Tibial nerve (tissue), 4 donors: ENCODE data around the gene PHACTR1. TPM values are rescaled to one million over a fixed set of nuclear protein-coding genes. Genes with fewer than 3 reads are reported as not detected.

ENCODE experiments used
- DNase-seq, 2 donors: peaks; one replicate each; pipeline ENCODE4 v3.0.0-alpha.2; 2019; ENCODE audit warnings: low spot score in 2 of 2
- H3K27ac ChIP-seq, 4 donors: fragments of 200-600 bp; sonication (generic) in 3 of 4; one replicate each; pipeline ENCODE4 v1.5.1; 2017 to 2019; ENCODE audit warnings: mild to moderate bottlenecking in 1 of 4
- H3K27me3 ChIP-seq, 2 donors: fragments of 200-600 bp; sonication (generic) in 1 of 2; one replicate each; pipeline versions ENCODE4 v1.5.1 to v1.6.0; 2017 to 2019
- H3K36me3 ChIP-seq, 3 donors: fragments of 200-600 bp; sonication (generic); one replicate each; pipeline ENCODE4 v1.5.1; 2018 to 2019
- H3K4me1 ChIP-seq, 4 donors: fragments of 200-600 bp; sonication (generic) in 3 of 4; one replicate each; pipeline ENCODE4 v1.5.1; 2017 to 2019
- H3K4me3 ChIP-seq, 4 donors: fragments of 200-600 bp; sonication (generic) in 3 of 4; one replicate each; pipeline ENCODE4 v1.5.1; 2017 to 2019; ENCODE audit warnings: mild to moderate bottlenecking in 1 of 4, moderate library complexity in 1 of 4
- H3K9me3 ChIP-seq, 4 donors: fragments of 200-600 bp; sonication (generic) in 3 of 4; one replicate each; pipeline ENCODE4 v1.5.1; 2017 to 2019
- CTCF ChIP-seq, 5 experiments: fragments of 200-600 bp in 3 of 5; fragments of 450-650 bp in 2 of 5; sonication (generic) in 3 of 5; IDR thresholded peaks; one replicate each; pipeline ENCODE4 v1.5.1; 2016 to 2019; ENCODE audit warnings: antibody characterized with exemption in 5 of 5, mild to moderate bottlenecking in 3 of 5, moderate library complexity in 2 of 5
- EP300 ChIP-seq, 2 donors: sonication (generic); formaldehyde crosslinking; IDR thresholded peaks; one replicate each; pipeline ENCODE4 v1.6.1; 2017; ENCODE audit warnings: antibody characterized with exemption in 2 of 2, mild to moderate bottlenecking in 1 of 2
- POLR2A ChIP-seq, 2 donors: fragments of 450-650 bp; IDR thresholded peaks; one replicate each; pipeline ENCODE4 v1.6.1; 2017; ENCODE audit warnings: antibody characterized with exemption in 2 of 2, mild to moderate bottlenecking in 2 of 2, moderate library complexity in 2 of 2
- WGBS, 2 donors: methylation state at CpG; one replicate each; pipeline ENCODE4 v1.1.5; 2018; 5-methylcytosine and 5-hydroxymethylcytosine counted together
- total RNA-seq, 4 donors: library from RNA; depleted of rRNA; stranded (reverse); fragments of >200 nt; gene quantifications; one replicate each; pipeline ENCODE4 v1.1.0, GENCODE V29; 2016

PHACTR1 gene
- total RNA-seq, 4 donors from 2014 or later, result 1.5 to 2.7 (median 1.6) TPM

GRCh38 chr6:13188306-13188705, 471.7 kb downstream of the PHACTR1 start:
- Histone ChIP-seq H3K4me1 (no peaks in the 10 kb centered on the region), H3K36me3 (no peaks in the 10 kb centered on the region), H3K9me3 (no peaks in the 10 kb centered on the region), H3K4me3 (no peak overlapping the region), H3K27me3 (no peaks in the 10 kb centered on the region), H3K27ac (no peak overlapping the region)
- no peak for DNase-seq
- WGBS, 2 donors, result 61 to 70% methylated on average over 3 of the region's 3 CpGs
- no peak for TF ChIP-seq POLR2A (IDR thresholded peaks at IDR 0.05)
- no peak for TF ChIP-seq EP300 (IDR thresholded peaks at IDR 0.05)
- no peak for TF ChIP-seq CTCF (IDR thresholded peaks at IDR 0.05)

- TF ChIP-seq CTCF (IDR thresholded peaks at IDR 0.05) (no peak), POLR2A (IDR thresholded peaks at IDR 0.05) (no peak)
- 96 to 97% methylated on average over 6 of the region's 6 CpGs for WGBS, 2 donors
These were observed 473.1 kb downstream of the PHACTR1 start for GRCh38 chr6:13189710-13190109.

GRCh38 chr6:13190376-13190775, 473.8 kb downstream of the PHACTR1 start:
- H3K27ac ChIP-seq, result no peak overlapping the region
- H3K4me1 ChIP-seq, result peaks cover 0 to 7% (median 0%) of the 10 kb centered on the region in 4 donors
- H3K4me3 ChIP-seq, result no peak overlapping the region
- H3K36me3 ChIP-seq, result no peaks in the 10 kb centered on the region
- no peaks in the 10 kb centered on the region for H3K9me3 ChIP-seq
- TF ChIP-seq CTCF (IDR thresholded peaks at IDR 0.05) (no peak), POLR2A (IDR thresholded peaks at IDR 0.05) (no peak), EP300 (IDR thresholded peaks at IDR 0.05) (no peak)
- no peak for DNase-seq
- no peaks in the 10 kb centered on the region for H3K27me3 ChIP-seq
- WGBS, 2 donors, result 86 to 96% methylated on average over 1 of the region's 1 CpG

More at GRCh38 chr6:13189710-13190109, 473.1 kb downstream of the PHACTR1 start:
- peaks cover 0 to 2% (median 0%) of the 10 kb centered on the region in 4 donors for H3K4me1 ChIP-seq
- no peak for DNase-seq
- H3K9me3 ChIP-seq, result no peaks in the 10 kb centered on the region
- no peaks in the 10 kb centered on the region for H3K27me3 ChIP-seq
- H3K4me3 ChIP-seq, result no peak overlapping the region
- no peak overlapping the region for H3K27ac ChIP-seq
- no peaks in the 10 kb centered on the region for H3K36me3 ChIP-seq

GRCh38 chr6:13191461-13191860, 474.9 kb downstream of the PHACTR1 start:
- Histone ChIP-seq H3K4me1 (peaks cover 0 to 7% (median 0%) of the 10 kb centered on the region in 4 donors), H3K9me3 (no peaks in the 10 kb centered on the region), H3K27ac (no peak overlapping the region), H3K27me3 (no peaks in the 10 kb centered on the region), H3K4me3 (no peak overlapping the region), H3K36me3 (no peaks in the 10 kb centered on the region)
- TF ChIP-seq CTCF (IDR thresholded peaks at IDR 0.05) (no peak), POLR2A (IDR thresholded peaks at IDR 0.05) (no peak), EP300 (IDR thresholded peaks at IDR 0.05) (no peak)
- 44 to 61% methylated on average over 1 of the region's 1 CpG for WGBS, 2 donors
- DNase-seq, result no peak

- Histone ChIP-seq H3K36me3 (no peaks in the 10 kb centered on the region), H3K27me3 (no peaks in the 10 kb centered on the region), H3K4me1 (peaks cover 0 to 7% (median 0%) of the 10 kb centered on the region in 4 donors), H3K27ac (no peak overlapping the region), H3K4me3 (no peak overlapping the region), H3K9me3 (no peaks in the 10 kb centered on the region)
- peak in 1 of 2 donors; percentile 40 for DNase-seq
- WGBS, 2 donors, result 13 to 19% methylated on average over 6 of the region's 6 CpGs
- TF ChIP-seq CTCF (IDR thresholded peaks at IDR 0.05), result peak; percentile 31 to 56 (median 49)
- no peak for TF ChIP-seq POLR2A (IDR thresholded peaks at IDR 0.05)
These were observed 478.3 kb downstream of the PHACTR1 start for GRCh38 chr6:13194852-13195251.
